Heart right ventricle (tissue), 16 donors: Measurements from ENCODE around the gene CYRIA. TPM values are rescaled to one million over a fixed set of nuclear protein-coding genes. Genes with fewer than 3 reads are reported as not detected.

Source experiments
- ATAC-seq, 8 donors: fragments of 200-7000 bp; cut with Tn5 transposase; one replicate each; pipeline ENCODE4 v1.9.1; 2020; ENCODE audit warnings: mild to moderate bottlenecking in 8 of 8, moderate library complexity in 8 of 8, moderate number of reproducible peaks in 1 of 8
- DNase-seq, 2 donors: peaks; one replicate each; pipeline ENCODE4 v3.0.0-alpha.2; 2020
- H3K27ac ChIP-seq, 10 donors: fragments of 200-600 bp; sonication (generic) in 2 of 10; one replicate each; pipeline versions ENCODE4 v1.5.0 to v1.8.0; 2020 to 2022; ENCODE audit warnings: mild to moderate bottlenecking in 3 of 10
- H3K27me3 ChIP-seq, 7 donors: fragments of 200-600 bp; one replicate each; pipeline ENCODE4 v1.8.0; 2021 to 2022; ENCODE audit warnings: mild to moderate bottlenecking in 2 of 7
- H3K36me3 ChIP-seq, 9 donors: fragments of 200-600 bp; sonication (generic) in 1 of 9; one replicate each; pipeline versions ENCODE4 v1.5.0 to v1.8.0; 2020 to 2022; ENCODE audit warnings: mild to moderate bottlenecking in 2 of 9
- H3K4me1 ChIP-seq, 9 donors: fragments of 200-600 bp; sonication (generic) in 1 of 9; one replicate each; pipeline versions ENCODE4 v1.5.0 to v1.8.0; 2020 to 2022; ENCODE audit warnings: mild to moderate bottlenecking in 4 of 9
- H3K4me3 ChIP-seq, 10 donors: fragments of 200-600 bp; sonication (generic) in 2 of 10; one replicate each; pipeline versions ENCODE4 v1.5.0 to v1.8.0; 2020 to 2022; ENCODE audit warnings: mild to moderate bottlenecking in 7 of 10, moderate library complexity in 2 of 10
- H3K9me3 ChIP-seq, 11 donors: fragments of 200-600 bp in 10 of 11; sonication (generic) in 2 of 11; one replicate each; pipeline versions ENCODE4 v1.5.0 to v1.8.0; 2013 to 2022; ENCODE audit warnings: mild to moderate bottlenecking in 2 of 11, control low read depth in 1 of 11, moderate library complexity in 1 of 11
- WGBS, 2 donors: extraction: QIAGEN DNeasy Blood & Tissue Kit; methylation state at CpG; one replicate each; pipeline ENCODE4 v1.1.7; 2013; ENCODE audit warnings: inconsistent platforms in 1 of 2; 5-methylcytosine and 5-hydroxymethylcytosine counted together
- intact Hi-C, 10 donors: fragments of 100-400 bp; cut with DNase I; formaldehyde crosslinking; loops; one replicate each; pipeline versions ENCODE4 v1.11.1 to v1.14.2; 2022
- polyA plus RNA-seq, 2 donors: library from polyadenylated mRNA; stranded (reverse); fragments of 200-250 nt; gene quantifications; one replicate each; pipeline ENCODE4 v1.2.3, GENCODE V29; 2013
- total RNA-seq, 10 donors: library from RNA; stranded (reverse); fragmentation: NEBNext Ultra II Directional in 3 of 10; extraction: Animal tissue kit (Norgen Biotek cat#: 25700) in 3 of 10; gene quantifications; one replicate each; pipeline versions ENCODE4 v1.2.1 to v1.2.4, GENCODE V29; 2021 to 2023
- TF ChIP-seq, protein P1 (sequence below), 9 donors: fragments of 200-600 bp; sonication (generic) in 2 of 9; IDR thresholded peaks; one replicate each; pipeline versions ENCODE4 v1.5.0 to v1.8.0; 2021 to 2022; ENCODE audit warnings: antibody characterized with exemption in 9 of 9, mild to moderate bottlenecking in 5 of 9, moderate library complexity in 1 of 9
- donor health status: Arrhythmogenic right ventricular cardiomyopathy.
- donor health status: ischemic (EF 13 %, LVEDD 7.1; RV severe dilation, severe dysfunction).
- donor health status: healthy with polysubstance abuse.
- donor health status: DM: no; HTN: yes; CAD: no.
- donor health status: DM: no; HTN: no; CAD: no.
- donor health status: ischemic (EF 25% LVEDD 6.9; RV normal size, moderate dysfunction).
- donor health status: ischemic (EF 25% LVEDD 5.7; RV mildly dilated, moderate dysfunction).
- donor health status: healthy.
- donor health status: DM: yes; HTN: yes; CAD: no.
- donor health status: Ischemic cardiomyopathy.
- donor health status: ischemic (EF 35%, LVEDD 5.7; RV mildly dilated, moderate dysfunction).
- donor health status: nonischemic (EF 11% LVEDD 7.7; RV severe dilation, severe dysfunction).
- donor health status: DM: yes; HTN: yes; CAD: no.
- donor health status: PGD.
- donor health status: ischemic (EF 29% LVEDD 5.4; RV normal size, mild dysfunction).
- donor health status: nonischemic (EF 23%, LVEDD 6.1; RV moderate dilation, normal function).

The CYRIA gene
- total and polyA plus RNA-seq, 12 donors = 1.2 to 10.6 (median 3.1) TPM

DNA sequence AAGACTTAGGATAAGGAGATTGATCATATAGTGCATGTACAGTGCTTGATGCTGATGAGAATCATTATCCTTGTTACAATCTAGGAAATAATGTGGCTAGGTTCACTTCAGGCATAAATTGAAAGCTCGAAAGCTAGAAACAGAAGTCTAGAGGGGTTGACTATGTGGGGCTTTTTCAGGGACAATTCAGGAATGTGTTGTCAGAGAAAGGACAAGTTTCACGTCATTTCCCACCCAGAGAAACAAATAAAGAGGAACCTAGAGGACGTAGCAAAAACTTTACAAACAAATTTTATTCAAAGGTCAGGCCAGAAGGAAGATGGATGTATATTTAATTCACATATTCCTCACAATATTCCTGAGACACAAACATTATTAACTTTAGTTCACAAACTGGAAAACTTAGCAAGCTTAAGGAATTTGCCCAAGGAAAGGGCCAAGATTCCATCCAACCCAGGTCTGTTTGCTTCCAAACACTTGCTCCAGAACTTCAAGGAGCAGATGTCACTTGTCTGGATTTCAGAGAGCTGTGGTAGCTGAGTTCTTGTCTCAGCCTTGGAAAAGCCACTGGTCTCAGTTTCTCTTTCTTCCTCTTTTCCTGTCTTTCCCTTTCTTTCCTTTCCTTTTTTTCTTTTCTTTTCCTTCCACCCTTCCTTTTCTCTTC lies 7.4 kb downstream of the CYRIA start:
- ATAC-seq (peak in 1 of 8 donors; percentile 37), DNase-seq (no peak)
- H3K27me3 ChIP-seq = no peaks in the 10 kb centered on the region
- H3K27ac ChIP-seq = peak overlapping the region in 7 of 10 donors; percentile 12 to 87 (median 59)
- intact Hi-C loops = loop anchor here in 1 of 10 donors (5.0 kb wide), 1 partner anchor 41 kb away; no protein-coding TSS in a partner anchor
- peaks cover 7 to 91% (median 65%) of the 10 kb centered on the region in 9 donors for H3K4me1 ChIP-seq
- H3K9me3 ChIP-seq = no peaks in the 10 kb centered on the region
- WGBS, 2 donors = 69 to 84% methylated on average over 3 of the region's 3 CpGs
- H3K36me3 ChIP-seq = peaks cover 0 to 6% (median 0%) of the 10 kb centered on the region in 9 donors
- H3K4me3 ChIP-seq = no peak overlapping the region
- TF ChIP-seq, protein P1, sequence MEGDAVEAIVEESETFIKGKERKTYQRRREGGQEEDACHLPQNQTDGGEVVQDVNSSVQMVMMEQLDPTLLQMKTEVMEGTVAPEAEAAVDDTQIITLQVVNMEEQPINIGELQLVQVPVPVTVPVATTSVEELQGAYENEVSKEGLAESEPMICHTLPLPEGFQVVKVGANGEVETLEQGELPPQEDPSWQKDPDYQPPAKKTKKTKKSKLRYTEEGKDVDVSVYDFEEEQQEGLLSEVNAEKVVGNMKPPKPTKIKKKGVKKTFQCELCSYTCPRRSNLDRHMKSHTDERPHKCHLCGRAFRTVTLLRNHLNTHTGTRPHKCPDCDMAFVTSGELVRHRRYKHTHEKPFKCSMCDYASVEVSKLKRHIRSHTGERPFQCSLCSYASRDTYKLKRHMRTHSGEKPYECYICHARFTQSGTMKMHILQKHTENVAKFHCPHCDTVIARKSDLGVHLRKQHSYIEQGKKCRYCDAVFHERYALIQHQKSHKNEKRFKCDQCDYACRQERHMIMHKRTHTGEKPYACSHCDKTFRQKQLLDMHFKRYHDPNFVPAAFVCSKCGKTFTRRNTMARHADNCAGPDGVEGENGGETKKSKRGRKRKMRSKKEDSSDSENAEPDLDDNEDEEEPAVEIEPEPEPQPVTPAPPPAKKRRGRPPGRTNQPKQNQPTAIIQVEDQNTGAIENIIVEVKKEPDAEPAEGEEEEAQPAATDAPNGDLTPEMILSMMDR (IDR thresholded peaks at IDR 0.05) = no peak

- ATAC-seq (no peak), DNase-seq (no peak)
- Histone ChIP-seq H3K9me3 (no peaks in the 10 kb centered on the region), H3K27ac (peak overlapping the region in 6 of 10 donors; percentile 28 to 87 (median 61)), H3K36me3 (peaks cover 0 to 6% (median 0%) of the 10 kb centered on the region in 9 donors), H3K4me1 (peaks cover 10 to 91% (median 68%) of the 10 kb centered on the region in 9 donors), H3K4me3 (no peak overlapping the region), H3K27me3 (no peaks in the 10 kb centered on the region)
- 87 to 91% methylated on average over 1 of the region's 1 CpG for WGBS, 2 donors
- intact Hi-C loops = loop anchor here in 1 of 10 donors (5.0 kb wide), 1 partner anchor 40 kb away; no protein-coding TSS in a partner anchor
- TF ChIP-seq, protein P1 (IDR thresholded peaks at IDR 0.05) = no peak
These were observed 8.0 kb downstream of the CYRIA start for GRCh38 chr2:16657671-16658070.

DNA sequence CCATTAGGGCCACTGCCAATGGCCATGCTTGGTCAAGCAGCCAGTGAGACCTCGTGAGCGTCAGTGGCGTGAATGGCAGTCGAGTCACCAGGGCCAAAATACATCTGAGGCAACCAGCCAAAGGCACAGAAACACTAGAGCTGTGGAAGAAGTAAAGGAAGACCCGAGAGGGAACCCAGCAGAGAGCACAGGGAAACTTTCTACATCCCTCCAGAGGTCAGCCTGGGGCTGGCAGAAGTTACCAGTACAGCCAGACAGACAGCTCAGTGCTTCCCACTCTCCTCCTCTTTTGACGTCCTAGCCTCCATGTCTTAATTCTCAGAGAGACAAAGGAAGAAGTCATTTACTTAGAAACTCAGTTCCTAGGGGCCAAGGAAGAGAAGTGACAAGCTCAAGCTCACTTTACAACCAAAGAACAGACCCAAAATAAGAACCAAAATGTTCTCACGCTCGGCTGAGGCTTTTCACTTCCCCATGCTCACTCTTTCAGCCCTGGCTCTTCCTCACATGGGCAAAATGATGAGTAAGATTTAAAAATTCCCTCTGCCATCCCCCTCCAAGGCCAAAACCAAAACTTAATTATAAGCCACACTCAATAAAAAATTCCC lies 8.7 kb downstream of the CYRIA start:
- H3K36me3 ChIP-seq = peaks cover 0 to 6% (median 0%) of the 10 kb centered on the region in 9 donors
- peak overlapping the region in 8 of 10 donors; percentile 26 to 87 (median 58) for H3K27ac ChIP-seq
- 71 to 82% methylated on average over 8 of the region's 8 CpGs for WGBS, 2 donors
- H3K4me3 ChIP-seq = no peak overlapping the region
- ATAC-seq (peak; percentile 23 to 77 (median 52)), DNase-seq (no peak)
- H3K4me1 ChIP-seq = peaks cover 10 to 91% (median 68%) of the 10 kb centered on the region in 9 donors
- intact Hi-C loops = loop anchor here in 1 of 10 donors (5.0 kb wide), 1 partner anchor 40 kb away; no protein-coding TSS in a partner anchor
- TF ChIP-seq, protein P1 (IDR thresholded peaks at IDR 0.05) = no peak
- H3K9me3 ChIP-seq = no peaks in the 10 kb centered on the region
- H3K27me3 ChIP-seq = no peaks in the 10 kb centered on the region

- Histone ChIP-seq H3K4me3 (no peak overlapping the region), H3K4me1 (peaks cover 10 to 97% (median 76%) of the 10 kb centered on the region in 9 donors), H3K9me3 (no peaks in the 10 kb centered on the region), H3K36me3 (peaks cover 0 to 6% (median 0%) of the 10 kb centered on the region in 9 donors), H3K27ac (peak overlapping the region in 7 of 10 donors; percentile 28 to 87 (median 59)), H3K27me3 (no peaks in the 10 kb centered on the region)
- 84 to 88% methylated on average over 4 of the region's 4 CpGs for WGBS, 2 donors
- ATAC-seq (no peak), DNase-seq (no peak)
- TF ChIP-seq, protein P1 (IDR thresholded peaks at IDR 0.05) = no peak
- intact Hi-C loops = loop anchor here in 1 of 10 donors (5.0 kb wide), 1 partner anchor 39 kb away; no protein-coding TSS in a partner anchor
These were observed 9.6 kb downstream of the CYRIA start for GRCh38 chr2:16655905-16656642.
